NCI-H2081 treated with DMSO at 0.1 percent for 48 hours (cell line): ENCODE results near the gene MLF2.
A peak's percentile ranks its signal among the peaks of the same experiment; 100 is the strongest.

Source experiments
- DNase-seq: peaks from one replicate; lab custom pipeline; 2025; lab: John Stamatoyannopoulos, UW

MLF2 gene

GRCh38 chr12:6752921-6753771 is at the start of gene MLF2:
TSS of gene MLF2 (minus strand) at chr12:6753141. CDS start at chr12:6752334, 807 bp downstream.
- peak; percentile 81 for DNase-seq

DNA sequence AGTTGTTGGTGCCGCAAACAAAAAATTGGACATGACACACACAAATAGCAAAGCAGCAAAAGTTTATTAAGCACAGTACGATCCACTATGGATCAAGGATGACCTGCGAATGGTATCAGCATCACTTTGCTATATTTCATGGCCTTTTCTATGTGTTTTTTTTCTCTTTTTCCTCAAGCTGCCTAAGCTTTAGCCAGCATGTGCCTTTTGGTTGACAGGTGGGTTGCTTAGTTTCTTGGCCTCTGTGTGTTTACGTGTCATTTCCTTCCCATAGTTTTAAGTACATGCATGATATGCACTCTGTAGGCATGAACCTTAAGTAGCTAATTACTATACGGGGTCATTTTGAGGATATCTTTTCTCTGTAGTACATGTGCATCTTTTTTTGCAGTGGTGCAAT is 46.2 kb upstream of the MLF2 start:
- no peak for DNase-seq

GRCh38 chr12:6796576-6796975 is 43.6 kb upstream of the MLF2 start:
- DNase-seq = no peak

GRCh38 chr12:6795088-6795487 is 42.1 kb upstream of the MLF2 start:
- DNase-seq = no peak

GRCh38 chr12:6792522-6793201 is 39.7 kb upstream of the MLF2 start:
- no peak for DNase-seq

DNA sequence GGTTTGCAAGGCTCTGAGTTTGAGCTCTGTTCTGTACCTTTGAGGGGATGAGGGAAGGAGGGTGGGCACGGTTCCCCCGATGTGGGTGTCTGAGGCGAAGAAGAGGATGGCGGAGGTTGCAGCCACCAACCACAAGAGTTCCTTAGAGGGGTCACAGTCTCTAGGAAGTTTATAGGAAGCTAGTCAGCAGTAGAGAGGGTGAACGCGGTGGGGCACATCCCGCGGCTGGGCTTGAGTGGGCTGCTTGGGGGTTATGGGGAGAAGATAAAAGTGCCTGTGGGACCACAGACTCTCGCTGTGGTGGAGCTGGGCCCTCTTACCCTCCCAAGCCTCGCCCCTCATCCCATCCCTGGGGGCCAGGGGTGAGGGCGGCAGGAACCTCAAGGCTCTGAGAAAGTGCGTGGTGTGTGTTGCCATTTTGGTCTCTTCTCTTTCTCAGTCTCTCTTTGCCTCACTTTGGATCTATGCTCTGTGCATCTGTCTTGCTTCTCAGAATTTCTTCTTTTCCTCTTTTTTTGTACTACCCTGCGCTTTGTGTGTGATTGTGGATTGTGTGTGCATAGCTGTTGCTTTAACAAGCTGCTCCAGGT is 39.1 kb upstream of the MLF2 start:
- no peak for DNase-seq

DNA sequence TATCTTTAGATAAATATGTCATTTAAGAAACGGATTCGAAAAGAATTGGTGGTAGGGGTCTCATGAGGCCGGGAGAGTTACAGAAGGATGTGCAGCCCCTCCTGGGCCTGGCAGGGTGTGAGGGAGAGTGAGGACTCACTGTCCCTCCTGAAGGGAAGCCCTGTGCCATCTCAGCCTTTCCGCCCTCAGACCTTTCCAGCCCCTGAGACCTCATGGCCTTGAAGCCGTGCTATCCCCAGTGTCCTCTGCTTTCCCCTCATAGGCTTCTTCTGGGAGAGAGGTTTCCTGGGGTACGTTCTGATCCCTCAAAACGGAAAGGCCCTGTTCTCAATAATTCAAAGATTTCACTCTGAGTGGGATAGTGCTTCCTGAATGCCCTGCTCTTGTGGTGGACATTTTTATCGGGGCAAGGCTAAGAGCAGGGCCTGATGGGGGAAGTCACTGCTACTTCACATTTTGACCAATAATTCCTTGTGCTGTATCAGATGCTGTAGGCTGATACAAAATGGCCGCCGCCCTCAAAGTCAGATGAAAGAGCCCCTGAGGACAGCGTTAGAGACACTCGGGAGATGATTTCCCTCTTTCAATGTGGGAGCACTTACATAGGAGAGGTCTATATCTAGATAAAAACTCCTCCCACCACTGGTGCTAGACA is 37.7 kb upstream of the MLF2 start:
- no peak for DNase-seq

DNA sequence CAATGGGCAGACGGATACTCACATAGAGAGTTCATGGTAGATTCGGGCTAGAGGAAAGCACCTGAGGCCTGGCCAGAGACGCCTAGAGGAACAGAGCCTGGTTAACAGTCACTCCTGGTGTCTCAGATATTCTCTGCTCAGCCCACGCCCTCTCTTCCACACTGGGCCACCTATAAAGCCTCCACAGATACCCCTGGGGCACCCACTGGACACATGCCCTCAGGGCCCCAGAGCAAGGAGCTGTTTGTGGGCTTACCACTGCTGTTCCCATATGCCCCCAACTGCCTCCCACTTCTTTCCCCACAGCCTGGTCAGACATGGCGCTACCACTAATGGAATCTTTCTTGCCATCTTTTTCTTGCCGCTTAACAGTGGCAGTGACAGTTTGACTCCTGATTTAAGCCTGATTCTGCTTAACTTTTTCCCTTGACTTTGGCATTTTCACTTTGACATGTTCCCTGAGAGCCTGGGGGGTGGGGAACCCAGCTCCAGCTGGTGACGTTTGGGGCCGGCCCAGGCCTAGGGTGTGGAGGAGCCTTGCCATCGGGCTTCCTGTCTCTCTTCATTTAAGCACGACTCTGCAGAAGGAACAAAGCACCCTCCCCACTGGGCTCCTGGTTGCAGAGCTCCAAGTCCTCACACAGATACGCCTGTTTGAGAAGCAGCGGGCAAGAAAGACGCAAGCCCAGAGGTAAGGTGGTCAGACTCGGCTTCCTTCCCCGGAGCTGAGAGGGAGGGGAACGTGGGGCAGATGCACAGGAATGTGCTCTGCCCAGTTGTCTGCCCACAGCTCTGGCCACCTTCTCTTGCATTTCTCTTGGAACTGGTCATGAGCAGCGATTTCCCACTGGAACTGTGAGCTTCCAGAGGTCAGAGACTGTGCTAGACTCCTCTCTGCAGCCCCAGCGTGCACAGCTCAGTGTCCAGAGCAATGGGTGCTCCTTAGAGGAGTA is 36.3 kb upstream of the MLF2 start, which contains the start of gene CD4:
CD4 (plus strand) TSS at position 557 of the 953 bp plus-strand sequence. CDS start 10,611 bp downstream, outside the sequence.
- DNase-seq = no peak

DNA sequence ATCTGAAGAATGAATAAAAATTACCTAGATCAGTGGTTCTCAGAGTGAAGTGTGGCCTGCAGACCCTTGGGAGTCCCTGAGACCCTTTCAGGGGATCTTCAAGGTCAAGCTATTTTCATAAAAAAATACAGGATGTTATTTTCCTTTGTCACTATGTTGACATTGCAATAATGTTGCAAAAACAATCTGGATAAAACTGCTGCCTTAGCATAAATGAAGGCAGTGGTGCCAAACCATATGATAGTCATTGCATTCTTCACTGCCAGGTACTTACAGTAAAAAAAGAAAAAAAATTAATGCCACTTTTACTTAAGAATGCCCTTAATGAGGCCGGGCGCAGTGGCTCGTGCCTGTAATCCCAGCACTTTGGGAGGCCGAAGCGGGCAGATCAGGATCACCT is 34.4 kb upstream of the MLF2 start:
- no peak for DNase-seq

GRCh38 chr12:6786416-6787094 is 33.6 kb upstream of the MLF2 start:
- DNase-seq = no peak

DNA sequence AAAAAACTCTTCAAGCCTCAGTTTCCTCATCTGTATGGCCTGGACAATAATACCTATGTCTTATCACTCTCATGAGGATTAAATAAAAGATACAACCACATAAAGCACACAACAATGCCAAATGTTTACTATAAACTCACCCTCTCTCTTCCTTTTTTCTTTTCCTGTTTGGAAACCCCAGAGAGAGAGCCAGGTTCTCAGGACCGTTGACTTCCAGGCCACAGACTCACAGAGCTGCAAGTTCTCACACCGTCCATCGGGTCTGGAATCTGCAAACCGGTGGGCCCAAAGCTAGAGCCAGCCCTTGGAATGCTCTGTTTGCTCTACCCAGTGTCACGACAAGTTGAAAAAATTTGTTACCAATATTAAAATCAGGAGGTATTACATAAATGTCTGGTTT is 31.8 kb upstream of the MLF2 start:
- DNase-seq = no peak

- DNase-seq = no peak
Measured at GRCh38 chr12:6784296-6784695, 31.4 kb upstream of the MLF2 start.

DNA sequence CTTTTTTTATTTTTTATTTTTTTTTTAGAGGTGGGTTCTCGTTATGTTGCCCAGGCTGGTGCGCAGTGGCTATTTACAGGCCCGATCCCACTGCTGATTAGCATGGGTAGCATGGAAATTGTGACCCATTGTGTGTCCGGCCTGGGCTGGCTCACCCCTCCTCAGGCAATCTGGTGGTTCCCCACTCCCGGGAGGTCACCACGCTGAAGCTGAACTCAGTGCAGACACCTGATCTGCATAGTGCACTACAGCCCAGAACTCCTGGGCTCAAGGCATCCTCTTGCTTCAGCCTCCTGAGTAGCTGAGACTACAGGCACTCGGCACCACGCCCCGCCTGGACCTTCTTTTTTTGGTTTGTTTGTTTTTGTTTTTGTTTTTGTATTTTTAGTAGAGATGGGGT is 30.9 kb upstream of the MLF2 start:
- DNase-seq = no peak

DNA sequence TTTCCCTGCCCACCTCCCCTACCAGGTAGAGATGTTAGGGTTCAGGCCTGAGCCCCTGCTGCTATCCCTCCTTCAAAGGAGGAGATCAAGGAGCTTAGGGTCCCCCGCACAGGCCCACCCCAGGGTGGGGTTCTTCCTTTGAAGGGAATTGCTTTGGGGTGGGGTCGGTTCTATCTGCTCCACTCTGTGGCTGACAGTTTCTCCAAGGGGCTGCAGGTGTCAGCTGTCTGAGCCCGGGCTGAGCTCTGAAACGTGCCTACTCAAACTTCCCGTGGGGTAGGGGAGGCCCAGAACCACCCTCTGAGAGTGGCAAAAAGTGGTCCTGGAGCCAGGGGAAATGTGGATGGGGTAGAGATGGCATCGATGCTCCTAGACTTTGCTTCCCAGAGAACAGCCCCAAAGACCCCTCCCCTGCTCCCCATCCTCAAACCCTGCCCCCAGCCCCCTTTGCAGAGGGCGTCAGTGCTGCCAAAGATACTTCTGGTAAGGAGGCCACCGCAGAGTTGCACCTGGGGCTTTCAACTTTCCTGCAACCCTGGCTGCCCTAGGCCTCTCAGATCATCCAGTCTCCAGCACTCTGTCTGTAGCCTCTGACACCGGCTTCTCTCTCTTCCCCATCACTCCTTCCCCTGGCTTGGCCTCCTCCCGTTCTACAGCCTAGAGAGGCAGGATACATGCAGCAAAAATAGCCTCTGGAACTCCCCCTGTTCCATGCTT is 30.1 kb upstream of the MLF2 start:
- DNase-seq = no peak

- no peak for DNase-seq
Measured at GRCh38 chr12:6782119-6782518, 29.2 kb upstream of the MLF2 start.

DNA sequence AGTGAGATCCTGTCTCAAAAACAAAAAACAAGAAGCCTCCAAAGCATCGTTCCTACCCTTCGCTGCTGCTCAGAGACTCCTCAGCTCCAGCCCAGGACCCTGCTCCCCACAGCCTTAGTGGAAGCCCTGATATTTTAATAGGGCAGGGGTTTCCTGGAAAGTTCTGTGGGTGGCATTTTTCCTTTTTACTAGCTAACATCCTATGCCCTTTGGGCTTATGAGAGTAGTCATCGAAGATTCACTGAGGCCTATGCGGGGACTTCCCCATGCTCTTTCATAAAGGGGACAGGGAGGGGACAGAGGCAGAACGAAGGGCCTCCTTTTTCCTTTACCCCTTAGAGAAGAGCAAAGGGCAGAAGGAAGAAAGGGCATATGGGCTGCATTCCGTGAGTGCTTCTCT is 27.6 kb upstream of the MLF2 start:
- no peak for DNase-seq

DNA sequence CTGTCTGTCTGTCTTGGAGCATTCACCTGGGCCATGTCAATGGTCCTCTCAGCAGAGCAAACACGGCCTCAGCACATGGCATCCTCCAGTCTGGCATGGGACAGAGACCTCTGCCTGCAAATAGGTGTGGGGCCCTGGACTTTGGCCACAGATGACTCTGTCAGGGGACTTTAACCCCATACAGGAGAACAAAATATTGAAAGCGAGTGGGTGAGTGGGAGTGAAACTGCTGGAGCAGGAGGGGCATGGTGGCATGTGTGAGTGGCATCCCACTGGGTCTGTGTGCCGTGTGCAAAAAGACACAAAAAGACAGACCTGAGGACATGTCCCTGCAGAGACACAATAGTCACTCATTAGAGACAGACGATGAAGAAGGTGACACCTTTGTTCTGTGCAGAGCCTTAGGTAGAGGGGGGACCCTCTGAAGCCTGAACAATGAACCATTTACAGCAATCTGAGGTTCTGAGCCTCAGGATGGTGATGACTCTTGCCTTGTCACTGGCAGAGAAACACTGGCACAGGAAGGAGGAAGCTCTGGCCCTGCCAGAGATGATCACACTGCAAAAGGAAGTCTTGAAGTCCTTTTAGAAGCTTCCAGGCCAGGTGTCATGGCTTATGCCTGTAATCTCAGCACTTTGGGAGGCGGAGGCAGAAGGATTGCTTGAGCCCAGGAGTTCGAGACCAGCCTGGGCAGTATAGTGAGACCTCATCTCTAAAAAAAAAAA is 26.9 kb upstream of the MLF2 start:
- DNase-seq = no peak

DNA sequence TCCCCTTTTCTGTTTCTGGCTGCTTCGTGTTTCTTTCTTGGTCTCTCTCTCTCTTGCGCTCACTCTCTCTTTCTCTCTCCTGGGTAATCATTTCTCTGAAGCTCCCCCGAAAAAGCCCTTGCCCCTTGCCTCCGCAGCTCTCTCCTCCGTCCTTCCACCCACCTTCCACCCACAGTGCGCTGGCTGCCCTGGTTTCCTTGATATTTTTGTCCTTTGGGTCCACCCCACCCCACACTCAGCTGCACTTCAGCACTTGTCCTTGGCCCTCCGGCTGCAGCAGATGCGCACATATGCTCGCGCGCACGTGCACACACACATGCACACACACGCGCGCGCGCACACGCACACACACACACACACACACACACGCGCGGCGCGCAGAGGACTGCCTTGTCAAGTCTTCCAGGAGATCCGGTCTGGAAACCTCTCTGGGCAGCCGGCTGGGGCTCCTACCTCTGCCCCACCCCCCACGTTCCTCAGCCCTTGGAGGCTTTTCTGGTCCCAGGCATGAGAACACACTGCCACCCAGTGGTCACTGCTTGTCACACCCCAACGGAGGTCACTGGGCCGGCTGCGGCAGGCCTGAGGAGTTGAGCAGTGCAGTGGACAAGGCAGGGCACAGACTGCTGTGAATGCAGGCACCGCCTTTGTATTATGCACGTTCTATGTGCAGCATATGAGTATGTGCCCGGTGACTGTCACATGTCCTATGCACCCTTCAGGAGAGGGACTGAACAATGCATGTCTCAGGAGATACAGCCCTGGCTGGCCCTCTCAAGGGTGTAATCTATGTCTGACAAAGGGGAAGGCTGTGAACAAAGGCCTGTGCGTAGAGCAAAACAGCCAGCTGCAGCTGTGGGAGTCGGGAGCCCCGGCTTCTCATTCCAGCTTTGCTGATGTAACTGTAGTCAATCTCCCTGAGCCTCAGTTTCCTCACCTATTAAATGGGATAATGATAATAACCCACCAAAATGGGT is 25.9 kb upstream of the MLF2 start:
- peak; percentile 55 for DNase-seq
